Fibroblast of villous mesenchyme (primary cell): ENCODE measurements around the gene CTU2. TPM values are rescaled to one million over a fixed set of nuclear protein-coding genes. Genes with fewer than 3 reads are reported as not detected.

Experiments
- DNase-seq: peaks from one replicate; pipeline ENCODE4 v3.0.0-alpha.2; 2010; ENCODE audit warnings: low read depth
- H3K4me3 ChIP-seq: 2 replicates; pipeline ENCODE4 v1.5.1; 2011; ENCODE audit warnings: low read depth, mild to moderate bottlenecking, low read length
- total RNA-seq: library from RNA; depleted of rRNA; stranded (reverse); fragments of >200 nt; gene quantifications from 2 replicates; pipeline ENCODE4 v1.2.3, GENCODE V29; 2012
- TF ChIP-seq, protein P1 (sequence below): IDR thresholded peaks from 2 replicates; pipeline ENCODE4 v1.5.1; 2012; ENCODE audit warnings: low read depth, mild to moderate bottlenecking, low read length; ENCODE audit not compliant: insufficient read depth

The CTU2 gene
- total RNA-seq, 1 donor: 19.4 TPM

DNA sequence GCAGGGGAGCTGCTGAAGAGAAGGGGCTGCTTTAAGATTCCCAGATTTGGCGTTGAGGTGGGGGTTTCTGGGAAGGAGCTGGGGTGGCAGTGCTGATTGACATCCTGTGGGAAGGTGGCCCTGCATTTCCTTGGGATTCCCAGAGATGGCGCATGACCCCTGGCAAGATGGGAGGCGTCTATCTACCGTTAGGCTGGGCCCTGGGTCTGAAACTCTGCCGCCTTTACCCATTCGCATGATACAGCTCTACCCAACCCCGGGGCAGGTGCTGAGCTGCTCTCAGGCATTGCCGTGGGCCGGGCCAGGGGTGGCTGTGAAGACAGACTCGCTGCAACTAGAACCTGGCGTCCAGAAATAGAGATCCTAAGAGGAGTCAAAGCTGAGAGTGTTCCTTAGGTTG is 33.5 kb upstream of the CTU2 start:
- no peak overlapping the region for H3K4me3 ChIP-seq
- DNase-seq: no peak
- TF ChIP-seq, protein P1, sequence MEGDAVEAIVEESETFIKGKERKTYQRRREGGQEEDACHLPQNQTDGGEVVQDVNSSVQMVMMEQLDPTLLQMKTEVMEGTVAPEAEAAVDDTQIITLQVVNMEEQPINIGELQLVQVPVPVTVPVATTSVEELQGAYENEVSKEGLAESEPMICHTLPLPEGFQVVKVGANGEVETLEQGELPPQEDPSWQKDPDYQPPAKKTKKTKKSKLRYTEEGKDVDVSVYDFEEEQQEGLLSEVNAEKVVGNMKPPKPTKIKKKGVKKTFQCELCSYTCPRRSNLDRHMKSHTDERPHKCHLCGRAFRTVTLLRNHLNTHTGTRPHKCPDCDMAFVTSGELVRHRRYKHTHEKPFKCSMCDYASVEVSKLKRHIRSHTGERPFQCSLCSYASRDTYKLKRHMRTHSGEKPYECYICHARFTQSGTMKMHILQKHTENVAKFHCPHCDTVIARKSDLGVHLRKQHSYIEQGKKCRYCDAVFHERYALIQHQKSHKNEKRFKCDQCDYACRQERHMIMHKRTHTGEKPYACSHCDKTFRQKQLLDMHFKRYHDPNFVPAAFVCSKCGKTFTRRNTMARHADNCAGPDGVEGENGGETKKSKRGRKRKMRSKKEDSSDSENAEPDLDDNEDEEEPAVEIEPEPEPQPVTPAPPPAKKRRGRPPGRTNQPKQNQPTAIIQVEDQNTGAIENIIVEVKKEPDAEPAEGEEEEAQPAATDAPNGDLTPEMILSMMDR: peak; percentile 2

DNA sequence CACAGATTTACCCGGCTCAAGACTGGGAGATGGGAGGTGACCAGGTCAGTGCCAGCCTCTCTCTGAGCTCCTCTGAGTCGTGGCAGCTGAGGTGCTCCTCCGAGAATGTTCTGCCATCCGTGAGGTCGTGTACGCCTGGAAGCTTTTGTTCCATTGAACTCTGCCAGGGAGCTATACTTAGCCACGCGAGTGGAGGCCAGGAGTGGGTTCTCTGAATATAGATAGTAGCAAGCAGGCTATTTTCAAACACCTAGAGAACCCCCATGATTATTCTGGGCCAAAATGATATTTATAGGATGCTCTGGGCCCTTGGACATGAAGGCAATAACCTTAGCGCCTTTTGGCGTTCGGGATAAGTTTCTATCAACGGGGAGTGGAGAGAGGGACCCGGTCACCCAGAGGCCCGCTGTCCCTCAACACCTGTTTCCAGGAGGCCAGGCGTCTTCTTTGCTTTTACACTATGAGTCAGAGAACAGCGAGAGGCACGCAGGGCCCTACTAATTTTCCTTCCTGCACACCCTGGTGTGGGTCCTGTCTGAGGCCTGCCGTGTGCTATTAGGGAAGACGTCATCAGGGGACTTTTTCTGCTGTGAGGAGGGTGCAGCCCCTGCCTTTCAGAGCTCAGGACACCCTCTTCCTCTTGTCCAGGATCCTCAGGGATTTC is 32.5 kb upstream of the CTU2 start:
- H3K4me3 ChIP-seq: no peak overlapping the region
- TF ChIP-seq, protein P1: no peak
- no peak for DNase-seq

DNA sequence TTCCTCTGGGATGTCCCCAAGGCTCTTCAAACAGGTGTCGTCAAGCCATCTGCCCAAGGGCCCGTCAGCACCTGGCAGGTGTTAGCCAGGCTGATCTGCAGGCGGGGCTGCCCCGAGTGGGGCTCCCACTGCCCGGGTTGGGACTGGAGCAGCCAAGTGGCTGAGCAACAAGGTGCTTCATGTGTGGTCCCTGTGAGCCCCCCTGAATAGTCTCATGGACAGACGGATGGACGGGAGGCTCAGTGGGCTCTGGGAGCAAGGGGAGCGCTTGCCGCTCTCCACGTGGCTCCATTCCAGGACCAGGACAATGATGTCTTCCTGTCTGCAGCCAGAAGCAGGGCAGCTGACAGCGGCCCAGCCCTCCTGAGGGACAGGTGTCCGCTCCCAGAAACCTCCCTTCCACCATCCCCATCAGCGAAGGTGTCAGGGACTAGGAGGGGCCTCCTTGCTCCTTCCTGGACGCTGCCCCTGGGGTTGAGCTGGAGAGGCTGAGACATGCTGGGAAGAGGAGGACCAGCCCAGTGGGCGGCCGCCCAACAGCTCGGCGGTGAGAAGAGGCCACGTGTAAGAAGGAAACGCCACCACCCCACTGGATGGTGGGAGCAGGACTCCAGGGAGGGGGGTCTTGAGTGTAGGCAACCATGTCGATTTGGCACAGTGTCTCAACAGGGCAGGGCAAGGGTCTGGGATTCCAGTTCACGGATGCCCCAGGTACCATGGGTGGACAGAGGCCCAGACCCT is 29.6 kb upstream of the CTU2 start:
- DNase-seq: no peak
- H3K4me3 ChIP-seq: no peak overlapping the region
- TF ChIP-seq, protein P1: no peak

DNA sequence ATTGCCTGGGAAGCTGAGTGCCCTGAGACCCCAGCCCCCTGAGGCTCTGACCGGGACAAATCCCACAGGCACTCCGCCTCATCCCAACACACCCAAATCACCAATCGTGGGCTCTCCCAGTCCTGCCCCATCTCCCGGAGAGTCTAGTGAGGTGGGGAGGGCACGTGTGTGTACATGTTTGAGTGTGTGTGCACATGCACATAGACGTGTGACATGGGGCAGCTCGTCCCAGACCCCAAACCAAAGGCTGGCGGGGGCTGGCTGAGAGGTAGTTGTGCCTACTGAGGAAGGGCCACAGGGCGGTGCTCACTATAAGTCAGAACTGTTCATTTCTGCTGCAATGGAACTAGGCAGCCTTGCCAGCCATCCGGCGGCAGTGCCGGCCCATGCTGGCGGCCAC is 28.6 kb upstream of the CTU2 start:
- no peak overlapping the region for H3K4me3 ChIP-seq
- TF ChIP-seq, protein P1: no peak
- DNase-seq: no peak

DNA sequence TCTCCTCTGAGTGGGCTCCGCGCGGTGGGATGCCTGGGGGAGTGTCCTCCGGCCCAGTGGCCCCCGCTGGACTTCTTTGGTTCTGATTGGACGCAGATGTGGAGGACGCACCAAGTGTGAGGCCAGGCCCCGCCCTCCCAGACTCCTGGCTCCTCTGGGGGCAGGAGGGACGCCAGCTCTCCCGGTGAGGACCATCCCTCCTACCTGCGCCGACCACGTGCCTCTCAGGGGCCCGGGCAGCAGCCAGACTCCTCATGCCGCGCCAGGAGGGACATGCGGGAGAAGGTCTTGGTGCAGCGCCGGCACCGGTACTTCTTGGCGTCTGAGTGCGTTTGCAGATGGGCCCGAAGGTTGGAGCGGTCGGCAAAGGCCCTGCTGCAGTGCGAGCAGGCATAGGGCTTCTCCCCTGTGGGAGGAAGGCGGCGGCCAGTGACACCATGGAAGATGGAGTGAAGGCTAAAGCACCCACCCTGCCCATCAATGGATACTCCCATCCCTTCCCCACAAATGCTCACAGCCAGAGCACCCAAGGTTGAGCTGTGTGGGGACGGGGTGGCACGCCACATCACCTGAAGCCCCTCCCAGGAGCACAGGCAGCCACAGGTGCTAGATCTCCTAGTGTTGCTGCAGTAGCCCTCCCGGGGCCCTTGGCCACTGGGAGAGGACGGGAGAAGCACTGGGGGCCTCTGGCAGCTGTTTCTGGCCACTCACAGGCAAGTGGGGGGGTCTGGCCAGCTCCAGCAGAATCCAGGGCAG is 27.9 kb upstream of the CTU2 start:
- DNase-seq: no peak
- TF ChIP-seq, protein P1: no peak
- H3K4me3 ChIP-seq: no peak overlapping the region

DNA sequence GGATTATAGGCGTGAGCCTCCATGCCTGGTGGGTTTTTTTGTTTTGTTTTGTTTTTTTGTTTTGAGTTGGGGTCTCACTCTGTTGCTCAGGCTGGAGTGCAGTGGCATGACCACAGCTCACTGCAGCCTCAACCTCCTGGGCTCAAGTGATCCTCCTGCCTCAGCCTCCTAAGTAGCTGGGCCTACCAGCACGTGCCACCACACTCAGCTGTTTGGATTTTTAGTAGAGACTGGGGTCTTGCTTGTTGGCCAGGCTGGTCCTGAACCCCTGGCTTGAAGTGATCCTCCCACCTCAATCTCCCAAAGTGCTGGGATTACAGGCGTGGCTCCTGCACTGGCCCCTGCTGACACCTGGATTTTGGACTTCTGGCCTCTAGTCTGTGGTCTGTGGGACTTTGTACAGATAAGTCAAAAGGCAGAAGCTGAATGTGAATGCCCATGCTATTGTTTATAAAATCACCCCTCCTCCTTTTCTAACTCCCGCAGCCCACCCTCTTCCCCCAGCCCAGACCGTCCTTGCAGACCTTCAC is 25.7 kb upstream of the CTU2 start:
- TF ChIP-seq, protein P1: no peak
- no peak for DNase-seq
- no peak overlapping the region for H3K4me3 ChIP-seq
